ENCODE results near the gene RAB11A.

RAB11A gene

DNA sequence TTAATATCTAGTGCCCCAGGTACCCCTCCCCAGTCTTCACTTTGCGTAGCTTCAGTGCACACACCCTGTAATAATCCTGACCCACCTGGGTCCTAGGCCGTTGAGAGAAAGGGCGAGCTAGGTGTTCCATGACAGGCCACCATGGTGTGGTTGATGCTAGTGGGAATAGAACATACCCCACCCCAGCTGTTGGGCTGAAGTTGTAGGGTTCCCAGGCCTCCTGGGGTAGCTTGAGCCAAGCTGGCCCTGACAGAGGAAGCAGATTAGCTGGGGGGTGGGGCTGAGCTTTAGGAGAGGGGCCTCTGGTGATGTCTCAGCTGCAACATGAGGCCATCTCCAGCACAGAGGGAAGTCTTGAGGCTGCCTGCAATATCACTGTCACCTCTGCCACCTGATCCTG is 40.5 kb downstream of the RAB11A start:
- Histone ChIP-seq H2AFZ (no peak overlapping the region), H3K4me1 (no peaks in the 10 kb centered on the region), H3K27me3 (ENCODE audit: control insufficient read depth, insufficient read depth, low read length) (no peaks in the 10 kb centered on the region), H3K9ac (no peak overlapping the region), H3K79me2 (no peaks in the 10 kb centered on the region), H3K4me2 (ENCODE audit: low read length) (no peak overlapping the region), H3K9me3 (ENCODE audit: control insufficient read depth, low read length) (no peaks in the 10 kb centered on the region), H3K36me3 (ENCODE audit: control insufficient read depth, insufficient read depth, low read length) (no peaks in the 10 kb centered on the region), H3K4me3 (ENCODE audit: low read depth, low read length) (no peak overlapping the region), H3K27ac (no peak overlapping the region)
- TF ChIP-seq, protein P1, sequence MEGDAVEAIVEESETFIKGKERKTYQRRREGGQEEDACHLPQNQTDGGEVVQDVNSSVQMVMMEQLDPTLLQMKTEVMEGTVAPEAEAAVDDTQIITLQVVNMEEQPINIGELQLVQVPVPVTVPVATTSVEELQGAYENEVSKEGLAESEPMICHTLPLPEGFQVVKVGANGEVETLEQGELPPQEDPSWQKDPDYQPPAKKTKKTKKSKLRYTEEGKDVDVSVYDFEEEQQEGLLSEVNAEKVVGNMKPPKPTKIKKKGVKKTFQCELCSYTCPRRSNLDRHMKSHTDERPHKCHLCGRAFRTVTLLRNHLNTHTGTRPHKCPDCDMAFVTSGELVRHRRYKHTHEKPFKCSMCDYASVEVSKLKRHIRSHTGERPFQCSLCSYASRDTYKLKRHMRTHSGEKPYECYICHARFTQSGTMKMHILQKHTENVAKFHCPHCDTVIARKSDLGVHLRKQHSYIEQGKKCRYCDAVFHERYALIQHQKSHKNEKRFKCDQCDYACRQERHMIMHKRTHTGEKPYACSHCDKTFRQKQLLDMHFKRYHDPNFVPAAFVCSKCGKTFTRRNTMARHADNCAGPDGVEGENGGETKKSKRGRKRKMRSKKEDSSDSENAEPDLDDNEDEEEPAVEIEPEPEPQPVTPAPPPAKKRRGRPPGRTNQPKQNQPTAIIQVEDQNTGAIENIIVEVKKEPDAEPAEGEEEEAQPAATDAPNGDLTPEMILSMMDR (IDR thresholded peaks at IDR 0.05), result no peak

DNA sequence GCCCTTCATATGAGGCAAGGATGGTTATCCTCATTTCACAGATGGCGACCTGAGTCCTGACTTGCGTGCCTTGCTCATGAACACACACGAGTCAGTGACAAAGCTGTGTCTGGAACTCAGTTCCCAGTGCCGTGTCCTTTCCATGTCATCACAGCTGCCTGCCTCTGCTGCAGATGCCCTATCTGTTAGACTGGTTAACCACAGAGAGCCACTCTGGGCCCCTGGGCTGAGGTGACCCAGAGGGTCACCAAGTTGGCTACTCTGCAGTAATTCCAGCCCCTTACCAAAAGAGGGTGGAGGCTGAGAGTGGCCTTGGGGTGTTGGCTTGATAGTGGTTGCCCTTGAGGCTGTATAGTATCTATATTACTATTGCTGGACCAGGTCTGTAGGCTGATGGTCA is 41.0 kb downstream of the RAB11A start:
- Histone ChIP-seq H3K4me1 (no peaks in the 10 kb centered on the region), H3K36me3 (ENCODE audit: control insufficient read depth, insufficient read depth, low read length) (no peaks in the 10 kb centered on the region), H3K9me3 (ENCODE audit: control insufficient read depth, low read length) (no peaks in the 10 kb centered on the region), H2AFZ (no peak overlapping the region), H3K9ac (no peak overlapping the region), H3K79me2 (no peaks in the 10 kb centered on the region), H3K4me3 (ENCODE audit: low read depth, low read length) (no peak overlapping the region), H3K27ac (no peak overlapping the region), H3K4me2 (ENCODE audit: low read length) (no peak overlapping the region), H3K27me3 (ENCODE audit: control insufficient read depth, insufficient read depth, low read length) (no peaks in the 10 kb centered on the region)
- TF ChIP-seq, protein P1 (IDR thresholded peaks at IDR 0.05), result no peak

DNA sequence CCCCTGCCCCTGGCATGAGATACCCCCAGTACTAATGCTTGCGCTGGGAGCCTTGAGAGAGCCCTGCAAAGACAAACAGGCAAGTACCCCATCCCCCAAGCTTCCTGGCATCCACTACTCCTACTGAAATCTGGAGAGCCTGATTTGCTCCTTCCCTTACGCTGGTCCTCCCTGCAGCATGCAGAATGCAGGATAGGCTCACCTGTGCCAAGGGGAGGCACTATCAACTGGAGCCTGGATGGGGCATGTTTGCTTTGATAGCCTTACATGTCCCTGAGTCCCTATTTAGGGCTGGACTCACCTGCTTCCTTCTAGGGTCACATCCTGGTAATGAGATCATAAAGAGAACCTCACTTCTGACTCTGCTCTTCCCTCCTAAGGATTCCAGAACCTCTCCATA is 42.9 kb downstream of the RAB11A start:
- Histone ChIP-seq H3K4me1 (no peaks in the 10 kb centered on the region), H3K4me3 (ENCODE audit: low read depth, low read length) (no peak overlapping the region), H3K9ac (no peak overlapping the region), H3K9me3 (ENCODE audit: control insufficient read depth, low read length) (no peaks in the 10 kb centered on the region), H3K36me3 (ENCODE audit: control insufficient read depth, insufficient read depth, low read length) (no peaks in the 10 kb centered on the region), H3K27me3 (ENCODE audit: control insufficient read depth, insufficient read depth, low read length) (no peaks in the 10 kb centered on the region), H3K27ac (no peak overlapping the region), H3K79me2 (no peaks in the 10 kb centered on the region), H3K4me2 (ENCODE audit: low read length) (no peak overlapping the region), H2AFZ (no peak overlapping the region)
- TF ChIP-seq, protein P1 (IDR thresholded peaks at IDR 0.05), result no peak

DNA sequence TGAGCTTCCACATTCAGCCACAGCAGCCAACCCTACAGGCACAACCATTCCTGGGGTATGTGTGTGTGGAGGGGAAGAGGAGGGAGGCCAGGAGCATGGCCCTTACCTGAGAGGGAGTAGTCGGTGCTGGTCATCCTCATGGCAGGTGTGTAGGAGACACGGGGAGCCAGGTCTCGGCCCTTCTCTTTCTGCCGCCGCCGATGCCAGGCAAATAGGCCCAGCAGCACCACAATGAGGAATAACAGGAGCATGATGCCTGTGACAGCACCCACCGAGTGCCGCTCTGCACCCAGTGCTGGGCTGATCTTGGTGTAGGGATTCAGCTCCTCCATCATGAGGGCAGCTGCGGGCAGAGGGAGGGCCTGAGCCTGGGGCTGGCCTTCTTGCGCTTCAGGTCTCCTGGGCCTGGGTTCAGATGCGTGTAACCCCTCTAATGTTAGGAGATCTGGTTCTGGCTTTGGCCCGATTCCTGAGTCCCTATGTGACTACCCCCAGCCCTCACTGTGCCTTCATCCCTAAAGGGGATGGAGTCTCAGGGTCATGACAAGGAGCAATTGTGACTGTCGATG is 44.4 kb downstream of the RAB11A start:
- TF ChIP-seq, protein P1 (IDR thresholded peaks at IDR 0.05), result no peak

DNA sequence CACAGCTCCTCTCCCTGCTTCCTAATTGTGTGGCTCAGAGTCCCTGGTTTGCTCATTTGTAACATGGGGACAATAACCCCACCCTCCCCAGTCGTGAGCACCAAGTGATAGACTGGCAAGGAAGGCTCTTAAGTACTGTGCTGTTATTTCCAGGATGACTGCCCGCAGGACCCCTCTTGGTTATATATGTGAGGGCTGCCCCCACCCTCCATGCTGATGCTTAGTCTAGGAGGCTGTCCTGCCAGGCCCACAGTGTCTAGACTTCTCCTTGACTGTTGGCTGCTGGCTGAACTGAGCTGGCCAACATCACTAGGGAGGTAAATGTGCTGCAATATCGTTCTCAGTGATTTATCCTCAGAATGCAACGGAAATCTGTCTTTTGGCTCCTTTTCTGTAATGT is 45.1 kb downstream of the RAB11A start:
- Histone ChIP-seq H3K4me1 (no peaks in the 10 kb centered on the region), H3K4me3 (ENCODE audit: low read depth, low read length) (no peak overlapping the region), H2AFZ (no peak overlapping the region), H3K9me3 (ENCODE audit: control insufficient read depth, low read length) (no peaks in the 10 kb centered on the region), H3K36me3 (ENCODE audit: control insufficient read depth, insufficient read depth, low read length) (no peaks in the 10 kb centered on the region), H3K9ac (no peak overlapping the region), H3K4me2 (ENCODE audit: low read length) (no peak overlapping the region), H3K79me2 (no peaks in the 10 kb centered on the region), H3K27me3 (ENCODE audit: control insufficient read depth, insufficient read depth, low read length) (no peaks in the 10 kb centered on the region), H3K27ac (no peak overlapping the region)
- TF ChIP-seq, protein P1 (IDR thresholded peaks at IDR 0.05), result no peak

More for the DNA sequence above, 44.4 kb downstream of the RAB11A start:
- H3K9me3 ChIP-seq (ENCODE audit: control insufficient read depth, low read length), result no peaks in the 10 kb centered on the region
- no peak overlapping the region for H2AFZ ChIP-seq
- no peaks in the 10 kb centered on the region for H3K36me3 ChIP-seq (ENCODE audit: control insufficient read depth, insufficient read depth, low read length)
- H3K9ac ChIP-seq, result no peak overlapping the region
- H3K4me1 ChIP-seq, result no peaks in the 10 kb centered on the region
- no peak overlapping the region for H3K27ac ChIP-seq
- no peak overlapping the region for H3K4me3 ChIP-seq (ENCODE audit: low read depth, low read length)
- no peaks in the 10 kb centered on the region for H3K27me3 ChIP-seq (ENCODE audit: control insufficient read depth, insufficient read depth, low read length)
- H3K79me2 ChIP-seq, result no peaks in the 10 kb centered on the region
- no peak overlapping the region for H3K4me2 ChIP-seq (ENCODE audit: low read length)

All from parathyroid adenoma (tissue), 2 donors.